Activated T-helper 9 cell treated with anti-CD3 and anti-CD28 coated beads, Interleukin-2, amount 50 U/mL, for 16 hours (primary cell): Measurements from ENCODE around the gene EIF5A.

ENCODE experiments used
- DNase-seq: peaks from one replicate; pipeline ENCODE4 v3.0.0-alpha.2; 2020; ENCODE audit warnings: low read depth

Gene EIF5A

GRCh38 chr17:7306911-7307685 lies at the start of gene EIF5A:
Gene EIF5A (plus strand): TSS chr17:7307628. CDS start chr17:7309636, 2,008 bp downstream.
- peak; percentile 100 for DNase-seq

- DNase-seq, result no peak
Measured at GRCh38 chr17:7258731-7259554, 48.5 kb upstream of the EIF5A start.

DNA sequence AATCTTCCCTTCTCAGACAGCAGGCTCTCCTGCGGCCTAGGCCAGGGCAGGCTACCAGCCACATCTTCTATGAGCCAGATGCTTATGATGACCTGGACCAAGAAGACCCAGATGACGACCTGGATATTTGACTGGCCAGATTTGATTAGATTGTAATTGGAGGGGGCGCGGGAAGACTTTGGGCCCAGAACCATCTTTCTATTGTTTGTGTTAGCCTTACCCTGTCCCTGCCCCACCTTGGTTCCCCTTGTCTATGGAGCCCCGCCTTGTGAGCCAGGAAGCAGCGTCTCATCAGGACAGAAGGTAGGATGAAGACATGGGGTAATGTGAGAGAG lies 47.9 kb upstream of the EIF5A start:
- no peak for DNase-seq

- no peak for DNase-seq
Measured at GRCh38 chr17:7260151-7260550, 47.3 kb upstream of the EIF5A start.

- no peak for DNase-seq
Measured at GRCh38 chr17:7260651-7261378, 46.6 kb upstream of the EIF5A start.

- DNase-seq, result no peak
Measured at GRCh38 chr17:7261379-7262191, 45.8 kb upstream of the EIF5A start.

- DNase-seq, result no peak
Measured at GRCh38 chr17:7262192-7262934, 45.1 kb upstream of the EIF5A start, which contains the start of gene CLDN7. Gene CLDN7 (minus strand): TSS chr17:7262478. CDS start chr17:7262043, 435 bp downstream.

DNA sequence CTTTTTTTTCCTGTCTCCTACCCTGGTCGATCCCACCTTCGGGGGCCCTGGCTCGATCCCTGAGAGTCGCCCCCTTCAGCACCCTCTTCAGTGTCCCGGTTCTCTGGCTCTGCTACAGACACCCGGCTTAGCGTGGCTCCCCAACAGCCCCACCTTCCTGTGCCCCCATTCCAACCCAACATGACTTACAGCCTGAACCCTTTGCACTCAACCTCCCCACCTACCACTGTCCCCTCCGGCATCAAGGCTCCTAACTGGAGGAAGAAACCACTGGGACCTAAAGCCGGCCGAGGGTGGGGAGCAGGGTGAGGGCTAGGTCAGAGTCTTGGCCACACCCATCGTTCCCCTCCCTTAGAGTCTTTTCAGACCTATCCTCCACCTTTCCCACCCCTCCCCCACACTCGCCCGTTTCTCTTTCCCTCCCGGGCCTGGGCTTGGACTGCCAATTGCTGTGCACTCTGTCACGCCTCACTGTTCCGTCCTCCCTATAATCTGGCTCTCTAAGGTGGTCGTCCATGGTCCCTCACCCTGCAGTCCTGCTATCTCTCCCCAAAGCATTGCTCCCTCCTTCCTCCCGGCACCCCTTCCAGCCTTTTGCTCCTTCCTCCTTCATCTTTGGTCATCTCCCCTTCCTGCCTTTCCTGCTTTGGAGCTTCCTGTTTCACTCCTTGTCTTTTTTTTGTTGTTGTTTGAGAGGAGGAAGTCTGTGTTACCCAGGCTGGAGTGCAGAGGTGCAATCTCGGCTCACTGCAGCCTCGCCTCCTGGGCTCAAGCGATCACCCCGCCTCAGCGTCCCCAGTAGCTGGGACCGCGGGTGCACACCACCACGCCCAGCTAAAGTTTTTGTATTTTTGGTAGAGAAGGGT lies 44.3 kb upstream of the EIF5A start:
- DNase-seq, result no peak

- DNase-seq, result no peak
Measured at GRCh38 chr17:7263801-7264078, 43.7 kb upstream of the EIF5A start.

- no peak for DNase-seq
Measured at GRCh38 chr17:7266784-7267183, 40.6 kb upstream of the EIF5A start.

DNA sequence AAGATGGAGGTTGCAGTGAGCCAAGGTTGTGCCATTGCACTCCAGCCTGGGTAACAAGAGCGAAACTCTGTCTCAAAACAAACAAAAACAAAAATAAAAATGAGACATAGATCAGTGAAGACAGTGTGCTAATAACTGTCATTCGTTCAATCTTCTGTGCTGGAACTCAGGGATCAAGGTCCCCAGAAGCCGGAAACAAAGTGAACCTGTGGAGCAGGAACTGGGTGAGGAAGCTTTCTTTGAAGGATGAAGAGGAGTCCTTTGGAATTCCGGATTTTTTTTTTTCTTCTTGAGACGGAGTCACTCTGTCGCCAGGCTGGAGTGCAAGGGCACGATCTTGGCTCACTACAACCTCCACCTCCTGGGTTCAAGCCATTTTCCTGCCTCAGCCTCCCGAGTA lies 28.0 kb upstream of the EIF5A start:
- no peak for DNase-seq

- peak; percentile 79 for DNase-seq
Measured at GRCh38 chr17:7280519-7281073, 26.8 kb upstream of the EIF5A start.

GRCh38 chr17:7281074-7281952 lies 26.1 kb upstream of the EIF5A start, which contains the start of gene SLC2A4:
Gene SLC2A4 (plus strand): TSS chr17:7281718. CDS start chr17:7281935, 217 bp downstream.
- peak; percentile 80 for DNase-seq

DNA sequence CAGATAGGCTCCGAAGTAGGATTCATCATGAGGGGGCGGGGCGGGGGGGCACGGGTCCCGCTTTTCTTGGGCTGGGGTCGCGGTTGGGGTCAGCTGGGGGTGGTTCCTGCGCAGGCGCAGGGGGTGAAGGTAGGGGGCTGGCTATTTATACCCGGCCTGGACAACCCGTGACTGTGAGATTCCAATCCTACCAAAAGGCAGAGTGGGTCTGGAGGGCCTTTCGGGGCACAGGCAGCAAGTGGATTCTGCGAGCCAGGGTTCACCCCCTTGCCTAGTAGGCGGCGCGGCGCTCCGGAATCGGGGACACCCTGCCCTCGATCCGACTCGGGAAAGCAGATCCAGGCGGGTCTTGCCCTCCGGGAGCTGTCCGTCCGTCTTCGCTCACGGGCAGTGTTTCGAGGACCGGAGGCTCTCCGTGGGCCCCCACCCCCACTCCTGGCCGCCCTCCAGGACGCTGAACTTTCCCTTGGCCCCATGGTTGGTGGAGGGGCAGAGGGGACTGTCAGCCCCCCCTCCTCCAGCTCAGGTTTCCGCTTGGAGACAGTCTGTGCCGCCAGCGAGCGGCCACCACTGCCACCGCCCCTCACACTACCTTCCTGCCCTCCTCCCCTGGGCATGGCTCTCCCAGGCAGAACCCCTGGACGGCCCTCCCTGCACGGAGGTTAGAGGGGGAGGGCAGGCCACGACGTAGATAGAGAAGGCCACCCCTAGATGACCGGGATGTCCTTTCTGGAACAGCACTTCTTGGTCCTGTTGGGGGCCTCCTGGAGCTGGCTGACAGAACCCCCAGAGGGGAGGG lies 25.3 kb upstream of the EIF5A start:
- no peak for DNase-seq

GRCh38 chr17:7282752-7283321 lies 24.6 kb upstream of the EIF5A start:
- DNase-seq, result no peak

GRCh38 chr17:7283471-7284216 lies 23.8 kb upstream of the EIF5A start:
- DNase-seq, result no peak

- DNase-seq, result no peak
Measured at GRCh38 chr17:7284911-7285310, 22.5 kb upstream of the EIF5A start.
